ENCODE results near the gene LGR5.

- TF ChIP-seq CTCF (conservative IDR thresholded peaks at IDR 0.05) (no peak), ZFX (IDR thresholded peaks at IDR 0.05) (no peak)
Observed at GRCh38 chr12:71417181-71417580, 22.4 kb upstream of the LGR5 start.

Data from C4-2B (cell line).